Posterior vena cava (tissue), 2 donors: Measurements from ENCODE around the gene MCCC1. TPM values are rescaled to one million over a fixed set of nuclear protein-coding genes. Genes with fewer than 3 reads are reported as not detected.
"Not testable (repeated sequence)": the region's sequence is repeated elsewhere in the genome, so short reads cannot be mapped to it uniquely, and the experiment has no call there.

ENCODE experiments used
- DNase-seq: peaks from one replicate; pipeline ENCODE4 v3.0.0-alpha.2; 2020; ENCODE audit warnings: low spot score
- intact Hi-C, 2 donors: fragments of 100-400 bp; cut with DNase I; formaldehyde crosslinking; loops; one replicate each; pipeline versions ENCODE4 v1.14.1 to v1.14.2; 2022 to 2023
- total RNA-seq, 2 donors: library from RNA; stranded (reverse); fragmentation: NEBNext Ultra II Directional; extraction: Animal tissue kit (Norgen Biotek cat#: 25700); gene quantifications; one replicate each; pipeline ENCODE4 v1.2.1, GENCODE V29; 2021
- donor health status: DM: yes; HTN: yes; CAD: no.
- donor health status: DM: yes; HTN: yes; CAD: no.

Gene MCCC1
- total RNA-seq, 2 donors from 2014 or later = 15.7 to 16.5 TPM

DNA sequence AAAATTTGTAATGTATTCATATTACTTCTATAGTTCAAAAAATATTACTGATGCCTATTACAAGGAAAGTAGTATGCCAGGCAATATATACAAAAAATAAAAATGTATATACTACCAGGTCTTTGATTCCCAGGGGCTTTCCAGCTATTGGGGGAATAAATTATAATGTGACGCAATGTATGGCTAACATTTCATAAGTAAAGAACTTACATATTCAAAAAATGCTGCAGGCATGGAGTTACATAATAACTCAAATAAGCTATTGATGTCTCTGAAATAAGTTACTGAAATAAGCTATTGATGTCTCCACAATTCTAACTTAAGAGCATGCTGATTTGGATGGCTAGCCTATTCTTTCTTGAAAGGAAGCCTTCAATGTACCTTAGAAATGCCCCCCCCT lies 30.2 kb downstream of the MCCC1 start:
- DNase-seq = no peak
- intact Hi-C loops = no loop called here

DNA sequence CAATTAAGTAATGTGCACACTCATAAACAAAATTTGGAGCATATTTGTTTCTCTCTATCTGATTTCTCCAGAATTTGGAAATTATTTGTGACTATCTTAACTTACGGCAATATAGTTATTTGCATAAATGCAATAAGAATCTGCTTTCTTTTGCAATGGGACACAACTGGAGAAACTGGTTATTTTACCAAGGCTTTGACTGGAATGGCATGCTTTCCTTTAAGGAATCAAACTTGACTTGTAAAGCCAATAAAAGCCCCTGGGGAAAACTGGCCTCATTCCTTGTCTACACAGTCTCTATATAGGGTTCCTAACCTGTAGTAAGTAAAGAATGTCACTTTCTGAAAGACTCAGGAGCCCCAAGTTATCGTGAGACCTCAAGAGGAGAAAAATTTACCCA lies 32.4 kb downstream of the MCCC1 start:
- DNase-seq, intact Hi-C loops: not testable (repeated sequence)

DNA sequence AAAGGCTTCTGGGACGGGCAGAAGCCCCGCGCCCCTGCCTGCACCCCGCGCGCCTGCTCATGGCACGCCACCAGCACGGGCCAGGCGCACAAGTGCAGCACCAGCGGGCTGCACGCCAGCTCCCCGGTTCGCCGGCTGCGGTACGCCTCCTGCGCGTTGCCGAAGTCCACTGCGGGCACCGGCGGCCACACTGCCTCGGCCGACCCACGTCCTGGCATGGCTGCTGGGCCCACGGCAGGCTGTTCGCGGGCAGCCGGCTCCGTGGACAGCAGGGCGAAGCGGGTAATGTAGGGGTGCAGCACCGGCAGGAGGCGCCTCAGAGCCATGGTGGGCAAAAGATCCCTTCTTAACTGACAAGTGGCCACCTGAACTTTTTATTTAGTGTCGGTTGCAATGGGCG lies 34.8 kb downstream of the MCCC1 start:
- intact Hi-C loops = no loop called here
- DNase-seq = no peak

DNA sequence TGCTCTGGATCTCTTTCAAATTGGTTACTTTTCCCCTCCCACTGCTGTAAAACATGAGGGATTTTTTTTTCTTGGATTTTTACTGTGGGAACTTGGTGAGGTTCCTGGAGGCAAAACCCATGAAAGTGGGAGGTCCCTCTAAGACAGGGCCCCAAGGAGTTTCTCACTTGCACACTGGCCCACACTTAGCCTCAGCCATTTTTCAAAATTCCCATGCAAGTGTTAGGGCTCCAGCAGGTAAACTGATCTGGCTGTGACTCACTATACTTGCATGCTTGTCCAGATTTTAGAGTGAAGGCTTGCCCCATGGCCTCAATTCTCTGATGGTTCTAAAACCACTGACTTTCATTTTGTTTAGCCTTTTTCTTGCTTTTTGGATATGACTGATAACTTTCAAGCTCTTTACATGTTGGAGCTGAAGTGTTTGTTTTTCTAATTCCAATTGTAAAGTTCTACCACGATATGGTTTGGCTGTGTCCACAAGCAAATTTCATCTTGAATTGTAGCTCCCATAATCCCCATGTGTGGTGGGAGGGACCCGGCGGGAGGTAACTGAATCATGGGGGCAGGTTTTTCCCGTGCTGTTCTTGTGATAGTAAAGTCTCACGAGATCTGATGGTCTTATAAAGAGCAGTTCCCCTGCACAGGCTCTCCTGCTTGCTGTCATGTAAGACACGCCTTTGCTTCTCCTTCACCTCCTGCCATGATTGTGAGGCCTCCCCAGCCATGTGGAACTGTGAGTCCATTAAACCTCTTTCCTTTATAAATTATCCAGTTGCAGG lies 37.7 kb downstream of the MCCC1 start:
- intact Hi-C loops = no loop called here
- DNase-seq = no peak

DNA sequence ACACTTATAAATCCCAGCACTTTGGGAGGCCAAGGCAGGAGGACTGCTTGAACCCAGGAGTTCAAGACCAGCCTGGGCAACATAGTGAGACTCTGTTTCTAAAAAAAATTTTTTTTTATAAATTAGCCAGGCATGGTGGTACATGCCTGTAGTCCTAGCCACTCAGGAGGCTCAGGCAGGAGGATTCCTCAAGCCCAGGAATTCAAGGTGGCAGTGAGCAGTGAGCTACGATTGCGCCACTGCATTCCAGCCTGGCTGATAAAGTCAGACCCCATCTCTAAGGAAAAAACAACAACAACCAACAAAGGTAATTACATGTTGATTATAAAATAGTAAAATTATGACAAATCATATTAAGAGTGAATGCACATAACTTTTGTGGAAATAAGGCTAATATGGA lies 40.9 kb downstream of the MCCC1 start:
- intact Hi-C loops = no loop called here
- DNase-seq = no peak

DNA sequence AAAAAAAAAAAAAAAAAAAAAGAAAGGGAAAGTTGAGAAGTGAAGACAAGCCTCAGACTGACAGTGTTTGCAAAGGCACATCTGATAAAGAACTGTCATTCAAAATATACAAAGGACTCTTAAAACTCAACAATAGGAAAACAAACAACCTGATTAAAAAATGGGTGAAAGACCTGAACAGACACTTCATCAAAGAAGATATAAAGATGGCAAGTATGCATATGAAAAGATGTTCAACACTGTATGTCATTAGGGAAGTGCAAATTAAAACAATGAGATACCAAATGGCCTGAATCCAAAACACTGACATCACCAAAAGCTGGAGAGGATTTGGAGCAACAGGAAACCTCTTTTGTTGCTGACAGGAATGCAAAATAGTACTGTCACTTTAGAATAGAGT lies 48.6 kb downstream of the MCCC1 start:
- intact Hi-C loops = no loop called here
- DNase-seq = no peak

DNA sequence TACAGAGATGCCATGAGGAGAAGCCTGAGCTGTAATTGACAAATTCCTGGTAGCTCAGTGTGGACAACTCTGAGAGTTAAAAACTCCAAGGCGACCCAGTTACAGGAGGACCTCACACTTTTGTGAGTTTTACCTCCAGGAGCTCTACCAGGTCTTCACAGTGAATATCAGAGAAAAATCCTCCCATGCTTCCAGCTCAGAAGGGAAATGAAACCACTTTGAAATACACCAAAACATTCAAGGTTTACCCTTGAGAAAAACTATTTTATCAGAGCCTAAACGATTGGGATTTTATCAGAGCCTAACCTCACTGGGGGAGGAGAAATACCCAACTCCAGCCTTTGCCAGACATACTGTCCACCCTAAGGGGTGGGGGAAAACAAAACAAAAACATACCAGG lies 52.4 kb downstream of the MCCC1 start:
- no peak for DNase-seq
- intact Hi-C loops = no loop called here

DNA sequence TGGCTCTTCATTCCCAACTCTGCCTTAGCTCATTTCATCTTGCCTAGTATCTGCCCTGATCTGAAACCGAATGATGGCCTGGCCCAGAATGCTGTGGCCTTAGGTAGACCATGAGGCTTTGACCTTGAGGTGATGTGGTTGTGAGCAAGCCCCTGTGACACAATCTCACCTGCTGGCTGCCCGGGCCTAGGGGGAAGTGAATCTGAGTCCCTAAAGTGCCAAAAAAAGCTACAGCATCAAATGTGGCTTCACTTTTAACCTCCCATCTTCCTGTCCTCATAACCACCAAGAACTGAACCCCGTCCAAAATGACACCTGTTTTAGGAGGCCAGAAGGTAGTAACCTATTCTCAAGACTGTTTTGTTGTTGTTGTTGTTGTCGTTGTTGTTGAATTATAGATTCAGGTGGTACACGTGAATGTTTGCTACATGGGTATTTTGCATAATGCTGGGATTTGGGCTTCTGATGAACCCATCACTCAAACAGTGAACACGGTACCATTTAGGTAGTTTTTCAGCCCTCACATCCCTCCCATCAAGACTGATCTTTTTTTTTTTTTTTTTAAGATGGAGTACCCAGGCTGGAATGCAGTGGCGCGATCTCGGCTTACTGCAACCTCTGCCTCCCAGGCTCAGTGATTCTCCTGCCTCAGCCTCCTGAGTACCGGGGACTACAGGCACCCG lies 54.6 kb downstream of the MCCC1 start:
- DNase-seq = no peak
- intact Hi-C loops = no loop called here

DNA sequence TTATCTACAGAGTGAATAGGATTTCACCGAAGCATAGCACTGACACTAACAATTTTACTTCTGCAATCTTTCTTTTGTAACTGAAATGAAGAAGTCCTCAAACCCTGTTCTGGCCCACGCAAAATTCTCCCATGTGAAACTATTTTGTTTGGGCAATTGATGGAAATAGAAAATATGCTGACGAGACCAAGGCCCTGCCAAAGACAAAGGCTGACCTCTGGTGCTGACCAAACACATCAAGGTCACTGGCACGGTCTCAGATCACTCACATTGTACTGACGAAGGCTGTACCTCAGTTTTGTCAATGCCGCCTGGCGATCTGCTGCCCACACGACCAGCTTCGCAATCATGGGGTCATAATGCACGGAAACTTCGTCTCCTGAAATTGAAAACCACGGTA lies 60.5 kb downstream of the MCCC1 start:
- DNase-seq = no peak
- intact Hi-C loops = no loop called here

DNA sequence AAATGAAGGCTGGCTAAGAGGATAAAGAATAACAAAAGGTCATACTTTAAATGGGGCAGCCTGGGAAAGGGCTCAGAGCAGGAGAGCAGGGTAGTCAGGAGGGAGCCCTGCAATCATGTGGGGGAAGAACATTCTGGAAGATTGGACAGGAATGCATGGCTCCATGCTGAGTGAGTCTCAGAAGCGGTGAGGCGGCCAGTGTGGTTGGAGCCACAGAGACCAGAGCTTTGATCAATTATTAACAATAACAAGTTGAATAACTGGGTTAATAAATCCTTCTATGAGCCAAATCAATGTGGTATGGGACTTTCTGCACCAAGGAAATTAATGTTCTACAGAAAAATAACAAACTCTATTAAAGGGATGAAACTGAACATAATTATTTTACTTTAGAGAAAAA lies 61.1 kb downstream of the MCCC1 start:
- no peak for DNase-seq
- intact Hi-C loops = no loop called here

DNA sequence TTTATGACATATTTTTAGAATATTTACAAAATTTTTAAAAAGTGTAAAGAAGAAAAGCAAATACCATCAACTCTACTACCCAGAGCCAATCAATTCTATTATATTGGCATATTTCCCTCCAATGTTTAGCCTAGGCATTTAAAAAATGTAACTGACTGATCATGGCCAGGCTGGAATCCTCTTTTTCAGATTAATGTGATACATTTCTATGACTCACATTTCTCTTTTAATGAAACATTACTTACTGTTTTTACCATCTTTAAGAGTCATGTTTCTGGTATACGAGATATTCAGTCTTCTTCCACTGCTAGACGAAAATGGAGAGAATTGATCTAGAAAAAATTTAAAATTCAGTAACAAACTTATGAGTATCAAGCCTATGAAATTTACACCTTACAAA lies 65.5 kb downstream of the MCCC1 start:
- intact Hi-C loops = no loop called here
- no peak for DNase-seq

DNA sequence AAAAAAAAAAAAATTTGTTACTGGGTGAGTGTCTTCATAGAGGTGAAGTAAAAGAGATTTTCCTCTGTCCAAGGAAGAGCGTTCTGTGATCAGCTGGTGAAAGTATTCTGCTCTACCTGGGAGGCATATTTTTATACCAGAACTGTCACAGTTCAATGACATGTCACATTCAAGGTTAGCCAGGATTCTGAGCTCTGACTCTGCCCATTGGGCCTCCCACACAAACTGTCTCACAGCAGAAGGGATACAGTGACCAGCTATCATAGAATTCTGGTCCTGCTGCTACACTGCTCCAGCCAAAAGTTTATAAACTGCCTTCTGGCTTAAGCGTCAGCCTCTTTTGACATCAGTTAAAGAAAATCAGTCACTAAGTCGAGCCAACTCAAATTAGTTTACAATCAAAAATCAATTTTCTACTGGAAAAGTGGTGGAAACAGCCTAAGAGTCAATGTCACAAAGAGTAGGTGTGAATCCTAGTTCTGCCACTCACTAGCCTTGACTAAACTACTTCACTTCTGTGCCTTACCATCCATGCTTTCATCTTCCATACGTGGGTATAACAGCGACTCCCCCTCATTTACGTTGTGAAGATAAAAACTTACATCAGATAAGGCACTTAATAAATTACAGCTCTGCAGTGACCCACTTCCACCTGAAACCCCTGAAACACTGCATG lies 66.3 kb downstream of the MCCC1 start:
- DNase-seq = no peak
- intact Hi-C loops = no loop called here

DNA sequence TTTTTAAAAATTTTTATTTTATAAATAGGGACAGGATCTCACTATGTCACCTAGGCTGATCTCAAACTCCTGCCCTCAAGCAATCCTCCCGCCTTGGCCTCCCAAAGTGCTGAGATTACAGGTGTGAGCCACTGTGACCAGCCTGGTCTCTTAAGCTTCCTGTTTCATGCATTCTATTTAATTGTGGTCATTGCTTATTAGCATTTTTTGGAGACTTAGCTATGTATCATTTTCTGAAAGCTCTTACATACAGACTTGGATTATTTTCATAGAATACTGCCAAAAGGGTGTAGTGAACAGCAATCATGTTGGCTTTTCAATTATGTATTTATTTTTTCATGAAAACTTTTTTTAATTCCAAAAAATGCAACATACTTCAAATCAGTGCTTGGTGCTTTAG lies 67.5 kb downstream of the MCCC1 start:
- no peak for DNase-seq
- intact Hi-C loops = no loop called here

DNA sequence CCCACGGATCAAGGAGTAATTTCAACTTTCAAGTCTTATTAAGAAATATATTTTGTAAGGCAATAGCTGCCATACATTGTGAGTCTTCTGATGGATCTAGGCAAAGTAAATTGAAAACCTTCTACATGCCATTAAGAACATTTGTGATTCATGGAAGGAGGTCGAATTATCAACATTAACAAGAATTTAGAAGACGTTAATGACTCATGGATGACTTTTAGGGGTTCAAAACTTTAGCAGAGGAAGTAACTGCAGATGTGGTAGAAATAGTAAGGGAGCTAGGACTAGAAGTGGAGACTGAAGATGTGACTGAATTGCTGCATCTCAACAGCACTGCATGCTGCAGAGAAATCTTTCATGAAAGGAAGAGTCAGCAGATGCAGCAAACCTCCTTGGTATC lies 70.9 kb downstream of the MCCC1 start:
- no peak for DNase-seq
- intact Hi-C loops = no loop called here

DNA sequence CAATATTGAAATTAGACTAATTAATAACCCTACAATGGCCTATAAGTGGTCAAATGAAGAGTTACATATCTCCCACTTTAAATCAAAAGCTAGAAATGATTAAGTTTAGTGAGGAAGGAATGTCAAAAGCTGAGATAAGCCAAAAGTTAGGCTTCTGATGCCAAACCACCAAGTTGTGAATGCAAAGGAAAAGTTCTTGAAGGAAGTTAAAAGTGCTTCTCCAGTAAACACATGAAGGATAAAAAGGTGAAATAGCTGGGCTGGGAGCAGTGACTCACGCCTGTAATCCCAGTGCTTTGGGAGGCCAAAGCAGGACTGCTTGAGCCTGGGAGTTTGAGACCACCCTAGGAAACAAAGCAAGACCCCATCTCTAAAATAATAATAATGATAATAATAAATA lies 72.0 kb downstream of the MCCC1 start:
- intact Hi-C loops = no loop called here
- DNase-seq = no peak

DNA sequence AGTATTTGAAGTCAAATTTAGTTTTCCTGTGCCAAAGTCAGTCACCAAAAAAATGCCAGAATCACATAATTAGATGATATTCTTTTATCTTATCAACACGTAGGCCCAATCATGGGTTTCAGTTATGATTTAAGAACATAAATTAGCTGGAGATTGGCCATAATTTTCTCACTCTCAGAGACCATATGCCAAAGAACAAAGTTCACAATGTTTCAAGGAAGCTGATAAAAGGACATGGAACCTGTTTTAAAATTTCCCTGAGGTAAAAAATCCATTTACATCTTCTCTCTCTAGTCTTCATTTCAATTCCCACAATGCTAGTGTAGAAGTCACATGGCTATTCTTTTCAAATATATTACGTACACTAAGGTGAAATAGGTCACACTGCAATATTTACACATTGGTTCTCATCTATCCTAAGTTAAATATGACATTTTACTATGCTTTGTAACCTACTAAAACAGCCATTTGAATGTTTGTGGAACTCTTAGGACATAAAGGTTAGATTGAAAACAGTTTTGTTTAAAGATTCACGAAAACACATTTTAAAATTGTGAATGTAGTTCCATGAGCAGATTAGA lies 76.3 kb downstream of the MCCC1 start:
- intact Hi-C loops = loop anchor here in 1 of 2 donors (5.0 kb wide), 1 partner anchor 721 kb away; no protein-coding TSS in a partner anchor
- DNase-seq = no peak

DNA sequence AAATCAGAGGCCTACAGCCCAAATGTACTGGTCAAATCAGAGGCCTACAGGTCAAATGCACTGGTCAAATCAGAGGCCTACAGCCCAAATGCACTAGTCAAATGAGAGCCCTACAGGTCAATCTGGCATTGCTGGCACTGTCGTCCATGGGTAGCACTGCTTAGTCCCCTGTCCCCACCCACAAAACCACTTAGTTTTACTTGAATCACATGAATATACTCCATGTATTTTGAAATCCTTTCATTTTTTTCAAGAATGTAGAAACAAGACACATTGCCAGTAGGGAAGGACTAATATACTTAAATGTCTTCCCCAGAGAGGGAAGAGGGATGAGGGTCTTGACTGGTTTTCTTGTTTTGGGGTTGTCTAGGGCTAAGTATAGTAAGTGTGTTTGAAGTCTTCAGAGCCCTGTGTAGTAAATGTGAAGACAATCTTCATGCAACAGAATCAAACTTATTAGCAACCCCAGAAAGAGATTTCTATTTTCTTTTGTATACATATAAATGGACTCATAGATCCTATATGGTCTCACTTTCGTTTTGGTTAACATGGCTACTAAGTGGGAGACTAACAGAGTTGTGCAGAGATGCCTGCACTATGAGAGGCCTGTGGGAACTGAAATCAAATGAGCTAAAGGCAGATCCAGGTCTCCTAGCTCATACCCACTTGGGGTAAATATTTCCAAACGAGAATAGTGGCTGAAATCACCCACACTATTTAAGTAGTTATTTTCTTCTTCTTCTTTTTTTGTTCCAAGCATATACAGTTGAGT lies 80.7 kb downstream of the MCCC1 start:
- DNase-seq = no peak
- intact Hi-C loops = no loop called here

DNA sequence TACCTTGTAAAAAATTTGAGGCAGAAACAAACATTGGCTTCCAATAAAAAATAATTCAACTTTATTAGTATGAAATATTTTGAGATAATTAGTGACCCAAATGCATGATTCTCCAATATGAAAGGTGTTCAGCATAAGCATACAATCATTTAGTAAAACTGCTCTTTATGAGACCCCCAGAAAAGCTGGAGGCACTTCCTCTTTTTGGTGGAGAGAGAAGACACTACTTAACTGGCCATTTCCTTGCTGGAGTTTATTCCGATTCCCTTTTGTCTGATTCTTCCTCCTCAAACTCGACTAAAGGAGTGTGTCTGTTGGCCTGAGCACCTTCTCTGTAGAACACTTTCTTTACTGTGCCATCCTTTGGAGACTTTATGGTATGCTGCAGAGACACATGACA lies 84.1 kb downstream of the MCCC1 start:
- intact Hi-C loops = no loop called here
- no peak for DNase-seq

DNA sequence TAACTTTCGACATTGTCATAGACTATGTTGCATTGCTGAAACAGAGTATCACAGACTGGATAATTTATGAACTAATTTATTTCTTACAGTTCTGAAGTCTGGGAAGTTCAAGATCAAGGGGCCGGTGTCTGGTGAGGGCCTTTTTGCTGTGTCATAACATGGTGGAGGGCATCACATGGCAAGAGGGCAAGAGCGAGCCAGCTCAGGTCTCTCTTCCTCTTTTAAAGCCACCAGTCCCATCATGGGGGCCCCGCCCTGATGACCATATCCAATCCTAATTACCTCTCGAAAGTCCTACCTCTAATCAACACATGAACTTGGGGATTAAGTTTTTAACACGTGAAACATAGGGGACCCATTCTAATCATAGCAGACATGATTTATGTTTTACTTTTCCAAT lies 85.4 kb downstream of the MCCC1 start:
- intact Hi-C loops = no loop called here
- no peak for DNase-seq

DNA sequence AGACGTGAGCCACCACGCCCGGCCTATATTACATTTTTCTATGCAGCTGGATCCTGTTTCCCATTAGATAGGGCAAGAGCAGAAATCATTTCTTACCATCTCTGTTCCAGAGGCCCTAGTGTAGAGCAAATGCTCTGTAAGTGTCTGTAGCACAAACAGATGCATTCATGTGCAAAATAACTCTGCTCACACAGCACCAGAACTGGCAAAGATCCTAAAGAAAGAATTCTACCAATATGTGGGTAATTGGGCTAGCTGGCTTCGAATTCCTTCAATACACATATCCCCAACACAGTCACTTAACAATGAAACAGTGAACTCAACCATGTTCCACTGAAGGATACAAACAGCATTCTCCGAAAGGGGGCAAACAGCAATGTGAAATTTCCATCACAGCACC lies 86.2 kb downstream of the MCCC1 start:
- DNase-seq = no peak
- intact Hi-C loops = no loop called here
